Left lung (tissue), 10 donors: ENCODE results near the gene IFT88. TPM values are rescaled to one million over a fixed set of nuclear protein-coding genes. Genes with fewer than 3 reads are reported as not detected.

Source experiments
- ATAC-seq: fragments of 200-7000 bp; cut with Tn5 transposase; one replicate; pipeline ENCODE4 v1.9.1; 2020; ENCODE audit warnings: moderate library complexity
- DNase-seq, 4 donors: peaks; one replicate each; pipeline ENCODE4 v3.0.0-alpha.2; 2013 to 2020
- H3K27ac ChIP-seq, 2 donors: fragments of 200-600 bp; sonication (generic) in 1 of 2; one replicate each; pipeline versions ENCODE4 v1.5.0 to v1.8.0; 2020 to 2021
- H3K27me3 ChIP-seq, 2 donors: fragments of 200-600 bp; sonication (generic) in 1 of 2; one replicate each; pipeline versions ENCODE4 v1.5.0 to v1.8.0; 2020 to 2021
- H3K36me3 ChIP-seq, 2 donors: fragments of 200-600 bp; sonication (generic) in 1 of 2; one replicate each; pipeline versions ENCODE4 v1.5.0 to v1.8.0; 2020 to 2021
- H3K4me1 ChIP-seq, 2 donors: fragments of 200-600 bp; one replicate each; pipeline ENCODE4 v1.8.0; 2021
- H3K4me3 ChIP-seq, 2 donors: fragments of 200-600 bp; sonication (generic) in 1 of 2; one replicate each; pipeline versions ENCODE4 v1.5.0 to v1.8.0; 2020 to 2021; ENCODE audit warnings: mild to moderate bottlenecking in 1 of 2
- H3K9me3 ChIP-seq, 2 donors: fragments of 200-600 bp; sonication (generic) in 1 of 2; one replicate each; pipeline versions ENCODE4 v1.5.0 to v1.8.0; 2020 to 2021
- CTCF ChIP-seq, 2 donors: fragments of 200-600 bp; sonication (generic) in 1 of 2; IDR thresholded peaks; one replicate each; pipeline versions ENCODE4 v1.5.0 to v1.8.0; 2021; ENCODE audit warnings: antibody characterized with exemption in 2 of 2
- intact Hi-C, 2 donors: fragments of 100-400 bp; cut with DNase I; formaldehyde crosslinking; loops; one replicate each; pipeline versions ENCODE4 v1.11.2 to v1.14.2; 2022
- polyA plus RNA-seq, 6 donors: library from polyadenylated mRNA; unstranded; fragments of 120-200 nt; gene quantifications; one replicate each; pipeline ENCODE4 v1.2.1, GENCODE V29; 2013; ENCODE audit not compliant: insufficient read length in 6 of 6
- total RNA-seq, 2 donors: library from RNA; stranded (reverse); fragmentation: NEBNext Ultra II Directional; extraction: Animal tissue kit (Norgen Biotek cat#: 25700); gene quantifications; one replicate each; pipeline ENCODE4 v1.2.1, GENCODE V29; 2021
- donor health status: DM: no; HTN: yes; CAD: no.
- donor health status: DM: no; HTN: no; CAD: no.

Gene IFT88
- total and polyA plus RNA-seq, 8 donors, result 13.5 to 37.9 (median 35.8) TPM

- ATAC-seq (no peak), DNase-seq (no peak)
- TF ChIP-seq CTCF (IDR thresholded peaks at IDR 0.05), result no peak
These were observed 142.8 kb downstream of the IFT88 start for GRCh38 chr13:20709782-20710181.

DNA sequence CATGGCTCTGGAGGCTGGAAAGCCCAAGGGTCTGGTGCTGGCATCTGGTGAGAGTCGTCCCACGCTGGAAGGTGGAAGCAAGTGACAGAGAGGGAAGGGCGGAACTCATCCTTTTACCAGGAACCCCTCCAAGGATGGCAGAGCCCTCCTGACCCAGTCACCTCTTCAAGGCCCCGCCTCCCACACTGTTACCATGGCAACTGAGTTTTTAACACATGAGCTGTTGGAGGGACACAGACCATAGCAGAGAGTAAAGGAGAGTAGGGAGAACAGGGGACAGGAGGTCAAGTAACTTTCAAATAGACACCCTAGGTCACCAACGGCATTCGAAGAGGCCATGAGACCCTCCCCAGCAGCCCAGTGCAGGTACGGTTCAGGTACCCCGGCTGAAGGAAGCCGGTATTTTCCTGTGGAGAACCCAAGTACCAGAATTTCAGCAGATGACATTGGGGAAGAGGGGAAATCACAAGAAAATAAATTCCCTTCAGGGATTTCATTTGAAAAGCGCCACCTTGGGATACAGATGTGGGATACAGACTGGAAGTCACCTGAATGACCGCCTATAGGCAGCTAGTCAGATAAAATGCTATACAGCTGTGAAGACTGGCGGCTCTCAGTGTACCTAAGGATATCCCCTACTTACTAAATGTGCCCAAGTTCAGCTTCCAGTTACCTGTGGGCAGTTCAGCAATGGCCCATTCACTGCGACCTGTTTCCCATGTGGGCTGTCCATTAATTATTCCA, 144.5 kb downstream of the IFT88 start:
- ATAC-seq, result peak; percentile 15
- TF ChIP-seq CTCF (IDR thresholded peaks at IDR 0.05), result no peak
- no peaks in the 10 kb centered on the region for H3K9me3 ChIP-seq
- H3K27ac ChIP-seq, result no peak overlapping the region
- intact Hi-C loops, result loop anchor here in 1 of 2 donors (10.0 kb wide), 1 partner anchor 213 kb away; no protein-coding TSS in a partner anchor
- no peak for DNase-seq
- H3K4me1 ChIP-seq, result peaks cover 6 to 11% of the 10 kb centered on the region in 2 donors
- no peak overlapping the region for H3K4me3 ChIP-seq
- no peaks in the 10 kb centered on the region for H3K36me3 ChIP-seq
- no peaks in the 10 kb centered on the region for H3K27me3 ChIP-seq

More at GRCh38 chr13:20709782-20710181, 142.8 kb downstream of the IFT88 start:
- Histone ChIP-seq H3K27me3 (no peaks in the 10 kb centered on the region), H3K9me3 (no peaks in the 10 kb centered on the region), H3K27ac (no peak overlapping the region), H3K4me3 (no peak overlapping the region), H3K4me1 (peaks cover 6 to 11% of the 10 kb centered on the region in 2 donors), H3K36me3 (no peaks in the 10 kb centered on the region)
- intact Hi-C loops, result loop anchor here in 1 of 2 donors (10.0 kb wide), 1 partner anchor 215 kb away; no protein-coding TSS in a partner anchor

DNA sequence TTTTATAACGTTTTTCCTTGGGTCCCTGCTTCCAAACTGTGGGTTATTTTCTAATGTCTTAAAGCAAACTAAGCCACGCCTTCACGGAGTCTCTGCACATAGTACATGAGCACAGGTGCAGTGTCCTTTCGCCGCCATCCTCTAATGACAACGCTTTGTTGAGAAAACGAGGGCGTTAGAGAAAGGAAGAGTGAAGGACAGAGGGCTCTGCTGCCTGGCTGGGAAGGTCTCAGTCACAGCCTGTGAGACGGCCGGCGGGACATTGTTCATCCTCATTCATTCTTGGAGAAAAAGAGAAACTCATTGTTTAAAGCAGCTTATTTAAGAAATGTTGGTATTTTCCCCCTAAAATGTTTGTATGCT, 146.0 kb downstream of the IFT88 start:
- TF ChIP-seq CTCF (IDR thresholded peaks at IDR 0.05), result no peak

GRCh38 chr13:20713751-20714150, 146.8 kb downstream of the IFT88 start:
- Histone ChIP-seq H3K36me3 (no peaks in the 10 kb centered on the region), H3K27me3 (no peaks in the 10 kb centered on the region), H3K9me3 (no peaks in the 10 kb centered on the region), H3K27ac (peak overlapping the region in 1 of 2 donors; percentile 65), H3K4me1 (peaks cover 6 to 11% of the 10 kb centered on the region in 2 donors), H3K4me3 (no peak overlapping the region)
- no peak for DNase-seq
- no peak for TF ChIP-seq CTCF (IDR thresholded peaks at IDR 0.05)
- no peak for ATAC-seq
- intact Hi-C loops, result loop anchor here in 1 of 2 donors (10.0 kb wide), 1 partner anchor 211 kb away; no protein-coding TSS in a partner anchor

More for the DNA sequence above, 146.0 kb downstream of the IFT88 start:
- Histone ChIP-seq H3K36me3 (no peaks in the 10 kb centered on the region), H3K9me3 (no peaks in the 10 kb centered on the region), H3K4me3 (no peak overlapping the region), H3K27me3 (no peaks in the 10 kb centered on the region), H3K27ac (no peak overlapping the region), H3K4me1 (peaks cover 6 to 11% of the 10 kb centered on the region in 2 donors)
- ATAC-seq (no peak), DNase-seq (no peak)
- intact Hi-C loops, result loop anchor here in 1 of 2 donors (10.0 kb wide), 1 partner anchor 212 kb away; no protein-coding TSS in a partner anchor

GRCh38 chr13:20714161-20714560, 147.2 kb downstream of the IFT88 start:
- no peak for TF ChIP-seq CTCF (IDR thresholded peaks at IDR 0.05)
- no peaks in the 10 kb centered on the region for H3K36me3 ChIP-seq
- peaks cover 0 to 2% of the 10 kb centered on the region in 2 donors for H3K27me3 ChIP-seq
- H3K4me1 ChIP-seq, result peaks cover 6 to 11% of the 10 kb centered on the region in 2 donors
- intact Hi-C loops, result loop anchor here in 1 of 2 donors (10.0 kb wide), 1 partner anchor 211 kb away; no protein-coding TSS in a partner anchor
- ATAC-seq (peak; percentile 4), DNase-seq (no peak)
- H3K27ac ChIP-seq, result peak overlapping the region in 1 of 2 donors; percentile 65
- H3K4me3 ChIP-seq, result no peak overlapping the region
- no peaks in the 10 kb centered on the region for H3K9me3 ChIP-seq
